ENCODE data around the gene SLC35F4. TPM values are rescaled to one million over a fixed set of nuclear protein-coding genes. Genes with fewer than 3 reads are reported as not detected.

Gene SLC35F4
- total and polyA plus RNA-seq, 8 donors, result 0.11 to 0.30 (median 0.22) TPM; not detected in 2

DNA sequence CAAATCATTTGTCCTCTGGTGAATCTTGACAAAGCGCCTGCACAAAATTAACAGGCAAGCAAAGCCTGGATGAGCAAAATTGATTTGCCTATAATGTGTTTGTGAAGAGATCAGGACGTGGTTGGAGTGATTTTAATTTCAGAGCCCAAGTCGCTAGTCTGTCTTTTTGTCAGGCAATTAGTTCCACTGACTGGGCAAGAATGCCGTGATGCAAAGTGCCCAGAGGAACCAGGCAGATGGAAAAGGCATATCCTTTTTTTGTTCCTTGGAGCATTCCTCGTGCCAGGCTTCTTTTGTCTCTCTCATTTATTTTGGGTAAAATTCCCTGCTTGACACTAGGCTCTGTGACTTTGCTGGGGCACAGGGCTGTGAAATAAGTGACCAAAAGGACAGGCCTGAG, 306.3 kb downstream of the SLC35F4 start:
- Histone ChIP-seq H3K27me3 (no peaks in the 10 kb centered on the region), H3K4me3 (no peak overlapping the region), H3K27ac (no peak overlapping the region), H3K4me1 (no peaks in the 10 kb centered on the region), H3K36me3 (no peaks in the 10 kb centered on the region), H3K9me3 (peaks cover 0 to 4% of the 10 kb centered on the region in 2 donors)
- intact Hi-C loops (cut with DNase I), result no loop called here
- ATAC-seq (no peak), DNase-seq (no peak)
- TF ChIP-seq, protein P1, sequence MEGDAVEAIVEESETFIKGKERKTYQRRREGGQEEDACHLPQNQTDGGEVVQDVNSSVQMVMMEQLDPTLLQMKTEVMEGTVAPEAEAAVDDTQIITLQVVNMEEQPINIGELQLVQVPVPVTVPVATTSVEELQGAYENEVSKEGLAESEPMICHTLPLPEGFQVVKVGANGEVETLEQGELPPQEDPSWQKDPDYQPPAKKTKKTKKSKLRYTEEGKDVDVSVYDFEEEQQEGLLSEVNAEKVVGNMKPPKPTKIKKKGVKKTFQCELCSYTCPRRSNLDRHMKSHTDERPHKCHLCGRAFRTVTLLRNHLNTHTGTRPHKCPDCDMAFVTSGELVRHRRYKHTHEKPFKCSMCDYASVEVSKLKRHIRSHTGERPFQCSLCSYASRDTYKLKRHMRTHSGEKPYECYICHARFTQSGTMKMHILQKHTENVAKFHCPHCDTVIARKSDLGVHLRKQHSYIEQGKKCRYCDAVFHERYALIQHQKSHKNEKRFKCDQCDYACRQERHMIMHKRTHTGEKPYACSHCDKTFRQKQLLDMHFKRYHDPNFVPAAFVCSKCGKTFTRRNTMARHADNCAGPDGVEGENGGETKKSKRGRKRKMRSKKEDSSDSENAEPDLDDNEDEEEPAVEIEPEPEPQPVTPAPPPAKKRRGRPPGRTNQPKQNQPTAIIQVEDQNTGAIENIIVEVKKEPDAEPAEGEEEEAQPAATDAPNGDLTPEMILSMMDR (IDR thresholded peaks at IDR 0.05), result no peak

DNA sequence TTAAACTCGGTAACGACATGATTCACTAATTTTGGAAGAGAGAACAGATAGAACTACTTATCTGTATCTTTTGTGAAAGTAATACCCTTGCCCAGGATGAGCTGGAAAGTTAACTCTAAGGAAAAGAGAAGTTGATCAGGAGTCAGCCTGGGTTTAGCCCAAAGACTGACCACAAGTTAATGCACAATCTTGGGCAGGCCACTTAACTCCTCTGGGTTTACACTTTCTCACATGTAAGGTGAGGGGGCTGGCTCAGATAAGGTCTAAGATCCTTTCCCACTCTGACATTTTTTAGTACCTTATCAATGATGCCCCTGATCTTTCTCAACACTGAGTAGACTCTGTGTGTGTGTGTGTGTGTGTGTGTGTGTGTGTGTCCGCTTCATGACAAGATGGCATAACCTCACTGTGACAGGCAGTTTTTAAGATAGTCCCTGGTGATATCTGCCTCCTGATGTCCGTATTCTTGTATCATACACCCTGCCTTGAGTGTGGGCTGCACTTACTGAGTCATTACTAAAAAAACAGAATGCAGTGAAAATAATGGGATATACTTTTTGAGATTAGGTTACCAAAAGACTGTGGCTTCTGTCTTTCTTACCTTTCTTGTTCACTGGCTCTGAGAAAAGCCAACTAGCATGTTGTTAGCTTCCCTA, 316.0 kb downstream of the SLC35F4 start:
- H3K4me3 ChIP-seq, result no peak overlapping the region
- no peak for DNase-seq
- H3K36me3 ChIP-seq, result no peaks in the 10 kb centered on the region
- TF ChIP-seq, protein P1 (IDR thresholded peaks at IDR 0.05), result no peak
- intact Hi-C loops (cut with DNase I), result no loop called here
- no peaks in the 10 kb centered on the region for H3K27me3 ChIP-seq
- no peak for ATAC-seq
- no peak overlapping the region for H3K27ac ChIP-seq
- no peaks in the 10 kb centered on the region for H3K4me1 ChIP-seq
- peaks cover 0 to 27% of the 10 kb centered on the region in 2 donors for H3K9me3 ChIP-seq

DNA sequence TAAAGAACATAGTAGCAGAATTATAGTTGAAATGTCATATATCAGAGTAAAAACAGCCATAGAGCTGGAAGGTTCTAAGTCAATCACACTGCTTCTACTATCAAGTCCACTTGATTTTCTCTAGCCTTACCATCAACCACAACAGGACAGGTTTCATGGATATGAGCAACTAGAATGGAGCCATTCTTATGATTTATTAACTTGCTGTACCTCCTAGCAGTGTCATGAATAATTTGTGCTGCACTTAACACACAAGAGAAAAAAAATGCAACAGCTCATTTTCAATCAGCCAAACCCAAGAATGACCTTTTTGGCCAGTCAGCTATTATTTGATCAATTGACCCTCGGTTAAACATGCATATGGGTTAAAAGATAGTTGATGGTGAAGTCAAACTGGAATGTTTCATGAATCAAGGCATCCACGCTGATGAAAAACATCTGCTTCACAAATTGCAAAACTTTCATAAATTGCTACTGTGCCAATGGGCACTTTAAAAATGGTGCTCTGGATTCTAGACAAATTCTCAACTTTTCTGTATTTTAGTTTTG, 316.8 kb downstream of the SLC35F4 start:
- DNase-seq (no peak), ATAC-seq (no peak)
- H3K27ac ChIP-seq, result no peak overlapping the region
- intact Hi-C loops (cut with DNase I), result no loop called here
- H3K4me1 ChIP-seq, result no peaks in the 10 kb centered on the region
- TF ChIP-seq, protein P1 (IDR thresholded peaks at IDR 0.05), result no peak
- no peaks in the 10 kb centered on the region for H3K27me3 ChIP-seq
- peaks cover 0 to 22% of the 10 kb centered on the region in 2 donors for H3K9me3 ChIP-seq
- H3K36me3 ChIP-seq, result no peaks in the 10 kb centered on the region
- H3K4me3 ChIP-seq, result no peak overlapping the region

DNA sequence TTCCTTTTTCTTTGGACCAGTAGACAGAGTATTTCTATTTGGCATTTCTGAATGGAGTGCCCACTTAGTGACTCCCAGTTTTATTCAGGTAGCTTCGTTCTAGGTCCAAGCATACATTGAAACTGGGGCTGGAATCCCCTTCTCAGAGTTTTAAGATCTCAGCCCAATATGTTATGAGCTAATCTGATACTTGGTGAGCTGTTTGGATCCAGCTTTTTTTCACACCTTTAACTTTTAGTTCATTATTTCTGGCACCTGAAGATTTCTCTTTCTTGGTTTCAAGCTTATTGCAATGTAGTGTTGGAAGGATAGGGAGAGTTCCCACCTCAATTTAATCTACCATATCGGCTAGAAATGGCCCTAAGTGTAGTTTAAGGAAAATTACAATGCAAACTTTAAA, 318.8 kb downstream of the SLC35F4 start:
- Histone ChIP-seq H3K4me1 (no peaks in the 10 kb centered on the region), H3K9me3 (peaks cover 0 to 26% of the 10 kb centered on the region in 2 donors), H3K27me3 (no peaks in the 10 kb centered on the region), H3K4me3 (no peak overlapping the region), H3K36me3 (no peaks in the 10 kb centered on the region), H3K27ac (no peak overlapping the region)
- DNase-seq (no peak), ATAC-seq (no peak)
- TF ChIP-seq, protein P1 (IDR thresholded peaks at IDR 0.05), result no peak
- intact Hi-C loops (cut with DNase I), result no loop called here

DNA sequence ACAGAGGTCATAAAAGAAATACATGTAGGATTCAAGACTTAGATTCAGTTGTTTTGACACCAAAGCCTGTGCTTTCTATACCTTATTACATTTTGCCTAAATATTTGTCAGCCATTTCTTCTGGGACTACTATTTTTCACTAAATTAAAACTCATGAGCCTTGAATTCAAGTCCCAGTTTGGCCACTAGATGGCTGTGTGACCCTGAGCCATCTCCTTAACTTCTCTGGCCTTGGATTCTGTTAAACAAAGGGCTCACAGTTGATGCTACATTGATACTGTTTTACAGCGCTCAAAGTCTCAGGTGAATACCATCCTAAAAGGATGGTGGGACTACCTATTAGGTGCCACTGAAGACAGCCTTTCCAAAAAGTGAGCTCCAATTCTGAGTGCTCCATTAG, 332.7 kb downstream of the SLC35F4 start:
- no peaks in the 10 kb centered on the region for H3K4me1 ChIP-seq
- H3K4me3 ChIP-seq, result no peak overlapping the region
- DNase-seq (peak in 1 of 4 donors; percentile 2), ATAC-seq (no peak)
- intact Hi-C loops (cut with DNase I), result no loop called here
- no peak overlapping the region for H3K27ac ChIP-seq
- TF ChIP-seq, protein P1 (IDR thresholded peaks at IDR 0.05), result peak; percentile 15 to 22
- peaks cover 0 to 7% of the 10 kb centered on the region in 2 donors for H3K9me3 ChIP-seq
- H3K36me3 ChIP-seq, result no peaks in the 10 kb centered on the region
- no peaks in the 10 kb centered on the region for H3K27me3 ChIP-seq
